Loucy (cell line): Measurements from ENCODE around the gene LIN7B.

Experiments used
- H2AFZ ChIP-seq: fragments of 200-600 bp; sonication (generic); 2 replicates; pipeline ENCODE4 v1.6.0; 2016; ENCODE audit warnings: antibody characterized with exemption, mild to moderate bottlenecking, low read length, moderate library complexity
- H3F3A ChIP-seq: fragments of 200-600 bp; 2 replicates; pipeline ENCODE4 v1.6.0; 2016; ENCODE audit warnings: antibody characterized with exemption, low read depth, mild to moderate bottlenecking
- H3K27me3 ChIP-seq: fragments of 200-600 bp; sonication (generic); 2 replicates; pipeline ENCODE4 v1.6.1; 2014; ENCODE audit warnings: low read length, mild to moderate bottlenecking; ENCODE audit not compliant: insufficient read depth, poor library complexity, severe bottlenecking
- H3K36me3 ChIP-seq: fragments of 200-600 bp; sonication (generic); 2 replicates; pipeline ENCODE4 v1.6.1; 2016; ENCODE audit warnings: low read length; ENCODE audit not compliant: insufficient read depth
- H3K4me1 ChIP-seq: fragments of 200-600 bp; sonication (generic); 2 replicates; pipeline ENCODE4 v1.5.1; 2014; ENCODE audit warnings: low read length, mild to moderate bottlenecking; ENCODE audit not compliant: insufficient read depth, poor library complexity, severe bottlenecking
- H3K4me2 ChIP-seq: fragments of 200-600 bp; sonication (generic); 2 replicates; pipeline ENCODE4 v1.6.0; 2014; ENCODE audit warnings: antibody characterized with exemption, low read length, low read depth, mild to moderate bottlenecking; ENCODE audit not compliant: poor library complexity, severe bottlenecking
- H3K4me3 ChIP-seq: fragments of 200-600 bp; sonication (generic); 2 replicates; pipeline ENCODE4 v1.5.1; 2014; ENCODE audit warnings: low read length, mild to moderate bottlenecking, mixed read lengths; ENCODE audit not compliant: poor library complexity, severe bottlenecking
- H3K79me2 ChIP-seq: fragments of 200-600 bp; sonication (generic); 2 replicates; pipeline ENCODE4 v1.6.1; 2014; ENCODE audit warnings: low read length; ENCODE audit not compliant: insufficient read depth
- H3K9ac ChIP-seq: fragments of 200-600 bp; sonication (generic); 2 replicates; pipeline ENCODE4 v1.6.0; 2014; ENCODE audit warnings: mild to moderate bottlenecking, low read depth, low read length, moderate library complexity; ENCODE audit not compliant: poor library complexity, severe bottlenecking
- H3K9me2 ChIP-seq: fragments of 200-600 bp; sonication (generic); replicated peaks from 2 replicates; pipeline ENCODE4 v1.6.1; 2016; ENCODE audit warnings: low read depth, low read length, mixed read lengths
- H3K9me3 ChIP-seq: fragments of 200-600 bp; sonication (generic); 2 replicates; pipeline ENCODE4 v1.6.1; 2014; ENCODE audit warnings: mild to moderate bottlenecking, antibody characterized with exemption, low read length, low read depth; ENCODE audit not compliant: insufficient read depth
- H4K20me1 ChIP-seq: fragments of 200-600 bp; sonication (generic); 2 replicates; pipeline ENCODE4 v1.6.0; 2014; ENCODE audit warnings: antibody characterized with exemption, low read length, mild to moderate bottlenecking; ENCODE audit not compliant: insufficient read depth, poor library complexity, severe bottlenecking
- CTCF ChIP-seq: fragments of 200-600 bp; sonication (generic); conservative IDR thresholded peaks from 2 replicates; pipeline ENCODE4 v1.5.1; 2014; ENCODE audit warnings: mild to moderate bottlenecking, antibody characterized with exemption, low read length
- EZH2phosphoT487 ChIP-seq: fragments of 200-600 bp; IDR thresholded peaks from 2 replicates; pipeline ENCODE4 v1.6.1; 2018; ENCODE audit warnings: antibody characterized with exemption, mild to moderate bottlenecking, moderate library complexity, borderline replicate concordance

Gene LIN7B

DNA sequence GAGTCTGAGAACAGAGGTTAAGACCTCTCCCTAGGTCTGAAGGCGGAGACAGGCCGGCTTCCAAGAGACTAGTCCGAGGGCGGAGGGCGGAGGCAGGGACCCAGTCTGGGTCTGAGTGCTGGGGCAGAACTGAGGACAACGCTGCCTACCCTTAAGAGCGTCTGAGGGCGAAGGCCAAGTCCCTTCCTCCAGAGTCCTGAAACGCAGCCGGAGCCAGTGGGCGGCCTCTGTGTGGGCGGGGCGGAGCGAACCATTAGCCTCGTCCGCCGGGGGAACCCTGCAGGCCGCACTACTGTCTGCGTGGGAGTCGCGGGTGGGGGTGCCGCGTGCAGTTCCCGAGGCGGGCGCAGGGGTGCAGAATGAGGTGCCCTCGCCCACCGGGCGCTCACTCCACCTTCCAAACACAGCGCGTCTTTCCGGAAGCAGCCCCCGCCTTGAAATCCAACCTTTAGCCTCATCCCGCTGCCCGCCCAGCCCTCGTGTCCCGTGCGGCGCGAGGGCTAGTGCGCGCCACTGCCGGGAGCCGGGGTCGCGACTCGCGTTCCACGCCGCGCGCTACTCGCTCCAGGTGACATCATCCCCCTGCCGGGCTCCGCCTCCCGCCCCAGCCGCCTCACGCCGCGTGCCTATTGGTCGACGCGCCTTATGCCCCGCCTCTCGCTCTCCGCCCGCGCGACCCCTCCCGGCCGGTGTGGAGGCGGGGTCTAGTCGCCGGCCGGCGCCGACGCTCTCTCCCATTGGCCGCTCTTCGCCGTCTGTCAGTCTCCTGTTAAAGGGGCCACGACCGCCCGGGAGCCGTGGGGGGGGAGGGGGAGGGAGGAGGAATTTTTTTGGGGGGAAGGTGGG, 4.6 kb downstream of the LIN7B start, which contains the start of gene C19orf73:
Gene C19orf73 (minus strand): TSS at position 579 of the 846 bp plus-strand sequence. CDS start 121 bp downstream, at position 458.
- H3K27me3 ChIP-seq, result no peaks in the 10 kb centered on the region
- H4K20me1 ChIP-seq, result no peaks in the 10 kb centered on the region
- H3K9me2 ChIP-seq, result no peaks in the 10 kb centered on the region
- H3K4me3 ChIP-seq, result peak within 1 kb of the TSS; percentile 79
- no peaks in the 10 kb centered on the region for H3K79me2 ChIP-seq
- no peaks in the 10 kb centered on the region for H3K36me3 ChIP-seq
- H3K4me1 ChIP-seq, result peaks cover 19% of the 10 kb centered on the region
- peak within 1 kb of the TSS; percentile 80 for H3K9ac ChIP-seq
- no peaks in the 10 kb centered on the region for H3F3A ChIP-seq
- H3K9me3 ChIP-seq, result no peaks in the 10 kb centered on the region
- peak within 1 kb of the TSS; percentile 97 for H3K4me2 ChIP-seq
- H2AFZ ChIP-seq, result peak within 1 kb of the TSS; percentile 95
- no peak for TF ChIP-seq CTCF
- no peak for TF ChIP-seq EZH2phosphoT487

DNA sequence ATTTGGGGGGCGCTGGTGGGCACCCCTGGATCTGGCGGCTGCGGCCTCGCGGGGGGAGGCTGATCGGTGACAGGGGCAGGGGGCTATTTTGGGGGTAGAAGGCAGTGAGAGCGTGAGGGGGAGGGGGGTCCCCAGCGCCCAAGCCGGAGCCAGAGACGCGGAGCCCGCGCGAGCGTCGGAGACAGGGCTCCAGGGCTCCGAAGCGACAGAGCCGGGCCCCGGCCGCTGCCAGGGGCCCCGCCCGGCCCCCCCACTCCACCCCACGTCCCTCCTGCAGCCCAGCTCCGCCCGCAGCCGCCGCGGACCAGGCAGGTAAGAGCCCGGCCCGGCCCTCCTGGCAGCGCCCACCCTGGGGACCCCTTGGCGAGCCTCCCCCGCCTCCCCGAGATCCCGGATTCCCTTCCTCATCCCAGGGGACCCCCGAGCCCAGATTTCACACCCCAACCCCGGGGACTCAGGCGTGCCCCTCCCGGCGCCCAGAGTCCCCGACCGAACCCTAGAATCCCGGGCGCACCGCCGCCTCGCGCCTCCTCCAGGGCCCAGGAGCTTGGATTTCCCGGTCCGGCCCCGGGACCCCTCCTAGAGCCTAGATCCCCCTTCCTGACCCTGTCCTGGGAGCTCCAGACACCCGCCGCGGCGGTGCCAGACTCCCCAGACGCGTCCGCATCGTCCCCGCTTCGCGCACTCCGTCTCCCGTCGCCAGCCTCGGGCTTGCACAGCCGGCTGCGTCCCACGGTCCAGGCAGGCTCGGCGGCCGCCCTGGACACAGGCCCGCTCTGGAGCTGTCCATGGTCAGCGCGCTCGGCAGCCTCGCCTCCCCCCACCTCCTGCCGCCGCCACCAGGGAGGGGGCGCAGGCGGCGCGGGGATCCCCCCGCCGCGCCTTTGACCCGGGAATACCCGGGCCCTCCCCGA, 5.5 kb downstream of the LIN7B start, which contains the start of gene PPFIA3:
Gene PPFIA3 (plus strand): TSS at position 134 of the 914 bp plus-strand sequence. CDS start 8,330 bp downstream, outside the sequence.
- no peaks in the 10 kb centered on the region for H3K36me3 ChIP-seq
- peaks cover 16% of the 10 kb centered on the region for H3K4me1 ChIP-seq

More for the DNA sequence above, 5.5 kb downstream of the LIN7B start, which contains the start of gene PPFIA3:
- Histone ChIP-seq H3K4me2 (peak within 1 kb of the TSS; percentile 97), H4K20me1 (no peaks in the 10 kb centered on the region), H3K4me3 (peak within 1 kb of the TSS; percentile 79), H3K9me2 (no peaks in the 10 kb centered on the region), H3F3A (no peaks in the 10 kb centered on the region), H3K9ac (peak within 1 kb of the TSS; percentile 80), H2AFZ (peak within 1 kb of the TSS; percentile 95), H3K9me3 (no peaks in the 10 kb centered on the region), H3K79me2 (no peaks in the 10 kb centered on the region), H3K27me3 (no peaks in the 10 kb centered on the region)
- no peak for TF ChIP-seq EZH2phosphoT487
- TF ChIP-seq CTCF, result no peak
